Measurements from ENCODE around the gene VWA3B.
A peak's percentile ranks its signal among the peaks of the same experiment; 100 is the strongest.
"Not testable (repeated sequence)": the region's sequence is repeated elsewhere in the genome, so short reads cannot be mapped to it uniquely, and the experiment has no call there.

VWA3B gene, protein sequence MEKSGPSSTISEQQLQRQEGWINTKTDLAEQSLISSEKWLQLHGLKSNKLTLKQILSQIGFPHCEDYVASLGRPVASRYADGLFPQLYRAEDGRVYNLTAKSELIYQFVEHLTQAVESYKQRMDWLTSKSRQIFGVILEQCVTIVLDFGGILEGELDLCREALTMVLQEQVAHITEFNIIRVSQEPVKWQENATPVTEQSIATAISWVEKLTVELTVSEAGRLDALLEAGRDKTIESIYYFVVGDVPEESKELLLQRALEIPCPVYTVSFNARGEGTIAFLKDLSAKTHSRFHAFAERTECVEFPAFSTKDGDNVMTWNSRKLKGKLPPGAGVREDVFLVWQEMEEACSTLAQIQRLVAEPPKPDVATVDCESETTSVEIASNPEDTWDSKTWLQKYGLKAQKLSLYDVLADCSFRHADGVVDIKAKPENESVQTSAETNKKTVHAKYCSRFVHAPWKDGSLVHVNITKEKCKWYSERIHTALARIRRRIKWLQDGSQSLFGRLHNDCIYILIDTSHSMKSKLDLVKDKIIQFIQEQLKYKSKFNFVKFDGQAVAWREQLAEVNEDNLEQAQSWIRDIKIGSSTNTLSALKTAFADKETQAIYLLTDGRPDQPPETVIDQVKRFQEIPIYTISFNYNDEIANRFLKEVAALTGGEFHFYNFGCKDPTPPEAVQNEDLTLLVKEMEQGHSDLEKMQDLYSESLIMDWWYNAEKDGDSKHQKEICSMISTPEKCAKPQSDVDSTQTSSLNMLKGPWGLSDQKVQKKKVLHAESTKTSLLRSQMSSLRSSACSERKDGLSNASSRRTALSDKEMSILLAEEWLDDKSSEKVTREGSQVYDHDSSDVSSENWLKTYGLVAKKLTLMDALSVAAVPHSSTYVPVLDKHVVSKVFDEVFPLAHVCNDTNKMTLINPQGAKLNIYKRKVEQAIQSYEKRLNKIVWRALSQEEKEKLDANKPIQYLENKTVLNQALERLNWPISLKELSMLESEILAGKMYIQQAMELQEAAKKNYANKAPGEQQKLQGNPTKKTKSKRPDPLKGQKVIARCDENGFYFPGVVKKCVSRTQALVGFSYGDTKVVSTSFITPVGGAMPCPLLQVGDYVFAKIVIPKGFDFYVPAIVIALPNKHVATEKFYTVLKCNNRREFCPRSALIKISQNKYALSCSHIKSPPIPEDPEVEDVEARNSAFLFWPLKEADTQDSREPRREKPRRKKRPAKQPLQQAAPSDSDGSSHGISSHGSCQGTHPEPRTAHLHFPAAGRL (N-terminal part only)

DNA sequence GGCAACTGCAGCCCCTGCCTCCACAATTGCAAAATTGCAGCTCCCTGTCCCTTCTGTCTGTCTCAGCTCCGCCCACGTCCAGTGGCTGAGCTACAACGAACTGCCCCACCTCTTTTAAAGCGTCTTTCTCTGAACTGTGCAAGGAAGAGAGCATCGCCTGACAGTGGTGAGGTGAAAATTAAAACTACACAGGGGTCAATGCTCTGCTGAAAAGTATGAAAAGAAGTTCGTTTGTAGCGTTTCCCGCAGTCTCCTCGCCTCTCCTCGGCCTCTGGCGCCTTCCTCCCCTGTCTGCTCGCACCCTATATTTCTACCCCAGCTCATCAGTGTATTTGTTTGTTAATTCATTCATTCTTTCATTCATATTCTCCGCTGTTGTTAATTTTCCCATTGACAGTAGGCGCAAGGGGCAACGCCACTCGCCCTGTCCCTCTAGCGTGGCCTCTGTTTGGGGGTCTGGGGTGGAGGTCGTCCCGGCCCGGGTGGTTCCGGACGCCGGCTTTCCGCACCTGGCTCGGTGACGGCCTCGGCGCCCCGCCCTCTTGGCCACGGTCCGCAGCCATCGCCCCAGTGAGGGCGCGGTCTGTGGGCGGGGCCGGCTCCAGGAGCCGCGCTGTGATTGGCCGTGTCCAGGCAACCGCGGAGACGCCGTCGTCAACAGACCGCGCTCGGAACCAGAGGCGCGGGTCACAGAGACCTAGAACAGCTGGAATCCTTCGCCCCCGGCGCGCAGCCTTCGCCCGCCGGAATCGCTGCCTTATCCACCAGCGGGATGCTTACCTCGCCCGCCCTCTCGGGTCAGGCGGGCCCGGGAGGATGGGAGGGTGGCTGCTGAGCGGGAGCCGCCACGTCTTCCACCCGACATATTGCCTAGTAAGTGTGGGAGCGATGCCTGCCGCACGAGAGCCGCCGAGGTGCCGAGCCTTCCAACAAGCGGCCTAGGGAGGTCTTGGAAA is at the start of gene VWA3B:
VWA3B (plus strand) TSS at position 677 of the 956 bp plus-strand sequence. CDS start 5,926 bp downstream, outside the sequence.
- peak in 26 of 56 donors; percentile 9 to 83 (median 30) for DNase-seq

DNA sequence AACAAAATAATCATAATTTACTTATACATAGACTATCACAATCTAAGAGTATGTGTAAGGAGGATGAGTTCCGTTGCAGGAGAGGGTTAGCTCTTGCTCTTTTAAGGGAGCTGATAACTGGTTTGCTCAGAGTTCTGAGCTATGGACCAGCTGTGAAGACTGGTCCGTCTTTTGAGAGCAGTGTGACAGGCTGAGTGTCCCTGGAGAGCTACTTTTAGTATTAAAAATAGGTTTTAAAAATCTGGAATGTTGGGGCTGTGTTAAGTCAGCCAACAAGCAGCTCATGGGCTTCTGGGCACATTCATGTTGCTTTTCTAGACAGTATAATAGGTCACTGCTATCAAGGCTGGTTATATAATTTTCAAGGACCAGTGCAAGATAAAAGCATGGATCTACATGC is 49.8 kb upstream of the VWA3B start:
- DNase-seq = no peak

DNA sequence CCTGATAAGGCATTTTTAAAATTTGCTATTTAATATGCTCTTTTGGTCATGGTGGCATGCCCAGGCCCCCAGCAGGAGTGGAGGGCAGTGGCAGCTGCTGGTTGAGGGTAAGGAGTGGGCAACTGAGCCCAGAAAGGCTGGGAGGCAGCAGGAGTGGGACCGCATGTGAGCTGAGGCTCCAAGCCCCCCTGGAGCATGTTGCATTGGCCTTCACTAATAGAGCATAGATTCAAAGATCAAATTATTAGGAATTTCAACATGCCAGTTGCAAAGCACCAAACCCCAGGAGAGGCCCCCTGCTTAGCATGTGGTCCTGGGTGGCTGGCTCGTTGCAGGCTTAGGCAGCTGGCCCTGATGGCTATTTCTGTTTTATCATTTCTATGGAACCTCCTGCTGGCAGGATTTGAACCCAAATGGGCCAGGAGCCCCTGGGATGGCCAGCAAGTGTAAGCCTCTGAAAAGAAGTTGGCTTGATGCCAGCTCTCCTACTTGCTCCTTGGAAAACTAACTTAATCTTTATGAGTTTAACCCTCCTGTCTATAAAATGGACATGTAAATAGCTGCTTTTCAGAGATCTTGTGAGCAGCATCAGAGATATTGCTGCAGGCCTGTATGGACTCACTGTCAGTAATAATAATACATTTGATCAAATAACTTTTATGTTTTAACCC is 49.2 kb upstream of the VWA3B start:
- DNase-seq = no peak

DNA sequence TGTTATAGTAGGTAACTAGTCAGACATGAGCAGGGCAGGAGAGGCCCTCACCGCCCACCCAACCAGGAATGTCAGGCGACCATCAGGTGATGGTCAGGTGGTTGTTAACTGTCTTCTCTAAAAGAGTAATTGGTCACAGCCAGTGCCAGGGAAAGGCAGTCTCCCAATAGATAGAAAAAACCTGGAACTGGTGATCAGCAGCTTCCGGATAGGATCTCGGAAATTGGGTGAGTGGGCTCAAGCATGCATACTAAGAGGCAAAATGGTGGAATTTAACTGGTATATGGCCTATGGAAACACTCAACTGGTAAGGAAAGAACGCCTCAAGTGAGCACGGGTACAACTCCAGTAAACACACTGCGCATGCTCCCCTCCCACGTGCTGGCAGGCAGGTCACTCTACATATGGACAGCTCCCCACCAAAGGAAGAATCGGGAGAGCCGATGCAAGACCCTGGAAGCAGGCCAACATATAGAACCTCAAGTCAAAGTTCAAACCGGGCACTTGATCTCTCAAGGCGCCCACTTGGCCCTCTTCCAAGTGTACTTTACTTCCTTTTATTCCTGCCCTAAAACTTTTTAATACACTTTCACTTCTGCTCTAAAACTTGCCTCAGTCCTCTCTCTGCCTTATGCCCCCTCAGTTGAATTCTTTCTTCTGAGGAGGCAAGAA is 47.7 kb upstream of the VWA3B start:
- DNase-seq = peak in 1 of 56 donors; percentile 0

DNA sequence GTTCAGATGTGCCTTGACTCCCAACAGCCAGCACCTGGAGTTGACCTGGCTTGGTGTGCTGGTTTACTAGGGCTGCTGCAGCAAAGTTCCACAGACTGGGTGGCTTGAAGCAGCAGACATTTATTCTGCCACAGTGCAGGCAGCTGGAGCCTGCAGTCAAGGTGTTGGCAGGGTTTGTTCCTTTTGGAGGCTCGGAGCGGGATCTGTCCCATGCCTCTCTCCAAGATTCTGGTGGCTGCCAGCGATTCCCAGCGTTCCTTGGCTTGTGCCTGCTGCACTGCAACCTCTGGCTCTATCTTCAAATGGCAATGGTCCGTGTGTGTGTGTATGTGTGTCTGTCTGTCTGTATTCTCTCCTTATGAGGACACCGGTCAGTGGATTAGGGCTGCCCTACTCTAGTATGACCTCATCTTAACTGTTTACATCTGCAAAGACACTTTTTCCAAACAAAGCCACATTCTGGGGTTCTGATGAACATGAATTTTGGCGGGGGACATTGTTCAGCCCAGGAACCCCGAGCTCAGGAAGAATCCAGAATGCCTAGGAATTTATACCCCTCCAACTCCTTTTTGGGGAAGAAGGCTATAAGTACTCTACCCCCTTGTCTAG is 46.5 kb upstream of the VWA3B start:
- DNase-seq = no peak

DNA sequence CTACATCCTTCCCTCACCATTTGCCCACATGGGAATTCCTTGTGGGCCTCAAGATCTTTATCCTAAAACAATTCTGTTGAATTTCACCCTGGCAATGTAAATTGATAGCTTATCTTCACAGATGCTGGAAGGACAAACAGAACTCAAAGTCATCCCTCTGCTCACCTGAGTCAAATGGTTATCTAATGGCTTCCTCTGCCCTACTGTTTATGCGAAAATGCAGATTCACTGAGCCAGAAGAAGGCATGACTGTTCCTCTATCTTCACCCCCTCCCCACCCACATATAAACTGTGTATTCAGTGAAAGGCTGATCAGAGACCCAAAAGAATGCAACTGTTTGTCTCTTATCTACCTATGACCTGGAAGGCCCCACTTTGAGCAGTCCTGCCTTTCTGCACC is 43.9 kb upstream of the VWA3B start:
- DNase-seq = no peak

DNA sequence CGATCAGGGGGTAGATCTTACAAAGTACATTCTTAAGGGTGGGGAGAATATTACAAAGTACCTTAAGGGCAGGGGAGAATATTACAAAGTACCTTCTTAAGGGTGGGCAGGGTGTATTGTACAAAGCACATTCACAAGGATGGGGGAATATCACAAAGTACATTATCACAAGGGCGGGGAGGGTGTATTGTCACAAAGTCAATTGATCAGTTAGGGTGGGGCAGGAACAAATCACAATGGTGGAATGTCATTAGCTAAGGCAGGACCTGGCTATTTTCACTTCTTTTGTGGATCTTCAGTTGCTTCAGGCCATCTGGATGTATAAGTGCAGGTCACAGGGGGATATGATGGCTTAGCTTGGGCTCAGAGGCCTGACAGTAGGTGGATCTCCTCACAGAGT is 42.2 kb upstream of the VWA3B start:
- DNase-seq = not testable (repeated sequence)

DNA sequence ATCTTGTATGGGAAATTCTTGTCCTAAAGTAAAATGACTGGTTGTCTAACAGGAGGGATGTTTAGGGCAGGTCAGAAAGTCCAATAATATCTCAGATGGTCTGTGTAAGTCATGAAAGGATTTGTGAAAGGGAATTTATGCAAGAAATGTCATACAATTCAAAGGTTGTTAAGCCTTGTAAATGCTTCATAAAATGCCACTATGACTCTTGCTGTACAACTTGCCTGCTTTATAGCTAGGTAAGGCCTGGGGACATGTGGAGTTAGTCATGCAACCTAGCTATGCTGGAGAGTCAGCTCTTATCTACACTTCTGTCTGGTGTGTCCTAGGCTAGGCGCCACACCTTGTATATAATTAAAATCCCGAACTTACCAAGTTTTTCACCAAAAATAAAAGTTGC is 36.9 kb upstream of the VWA3B start:
- no peak for DNase-seq

DNA sequence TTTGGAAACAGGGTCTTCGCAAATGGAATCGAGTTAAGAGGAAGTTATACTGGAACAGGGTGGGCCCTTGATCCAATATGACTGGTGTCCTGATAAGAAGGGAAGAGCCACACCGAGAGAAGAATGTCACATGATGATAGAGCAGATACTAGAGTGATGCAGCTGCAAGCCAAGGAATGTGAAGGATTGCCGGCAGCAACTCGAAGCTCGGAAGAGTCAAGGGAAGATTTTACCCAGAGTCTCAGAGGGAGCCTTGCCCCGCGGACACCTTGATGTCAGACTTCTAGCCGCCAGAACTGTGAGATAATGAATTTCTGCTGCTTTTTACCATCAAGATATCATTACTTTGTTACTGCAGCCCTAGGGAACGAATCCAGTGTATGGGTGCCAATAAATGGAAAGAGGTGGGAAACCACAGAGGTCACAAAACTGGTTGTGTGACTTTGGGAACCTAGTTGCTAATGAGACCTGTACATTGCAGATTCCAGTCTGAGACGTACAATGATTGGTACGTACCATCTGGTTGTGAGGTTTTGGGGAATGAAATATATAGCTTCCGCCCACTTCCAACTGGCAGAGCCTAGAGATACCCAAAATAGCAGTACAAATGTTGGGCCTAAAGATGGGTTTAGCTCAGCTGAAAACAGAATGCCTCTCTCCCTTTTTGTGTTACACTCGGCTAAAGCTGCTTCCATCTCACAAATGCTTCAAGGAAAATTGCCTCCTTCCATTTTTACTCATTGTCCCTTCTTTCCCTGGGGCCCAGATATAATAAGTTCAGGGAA is 28.6 kb upstream of the VWA3B start:
- no peak for DNase-seq

DNA sequence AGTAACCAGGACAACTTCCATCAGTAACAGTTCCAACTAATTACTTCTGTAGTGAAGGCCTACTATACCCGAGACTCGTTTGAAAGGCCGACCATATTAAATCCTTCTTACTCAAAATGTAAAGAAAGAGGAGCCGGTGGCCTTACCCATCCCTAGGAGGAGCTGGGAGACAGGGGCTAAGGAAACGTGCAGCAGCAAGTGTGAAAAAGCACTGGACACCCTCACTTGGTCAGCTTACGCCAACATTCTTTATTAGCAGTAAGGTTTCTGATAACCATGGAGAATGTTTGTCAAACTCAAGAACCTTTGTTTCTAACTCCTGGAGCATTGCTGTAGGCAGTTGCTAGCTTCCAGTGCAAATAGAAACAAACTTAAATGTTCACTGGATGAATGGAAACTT is 26.7 kb upstream of the VWA3B start:
- DNase-seq = no peak

DNA sequence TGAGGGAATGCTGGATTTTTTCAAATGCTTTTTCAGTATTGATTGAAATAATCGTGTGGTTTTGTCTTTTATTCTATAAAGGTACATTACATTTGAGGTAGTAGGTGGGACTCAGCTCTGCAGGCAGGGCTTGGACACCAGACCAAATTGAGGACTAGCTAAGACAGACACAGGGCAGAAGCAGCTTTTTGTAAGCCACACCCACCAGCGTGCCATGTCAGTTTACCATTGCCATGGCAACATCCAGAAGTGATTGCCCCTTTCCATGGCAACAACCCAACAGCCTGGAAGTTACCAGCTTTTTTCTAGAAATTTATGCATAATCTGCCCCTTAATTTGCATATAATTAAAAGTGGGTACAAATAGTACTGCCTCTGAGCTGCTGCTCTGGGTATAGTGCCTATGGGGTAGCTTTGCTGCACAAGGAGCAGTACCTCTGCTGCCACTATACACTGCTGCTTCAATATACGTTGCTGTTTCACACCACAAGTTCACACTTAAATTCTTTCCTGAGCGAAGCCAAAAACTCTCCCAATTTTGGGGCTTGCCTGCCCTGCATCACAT is 23.6 kb upstream of the VWA3B start:
- DNase-seq = peak in 6 of 56 donors; percentile 7 to 40 (median 21)

DNA sequence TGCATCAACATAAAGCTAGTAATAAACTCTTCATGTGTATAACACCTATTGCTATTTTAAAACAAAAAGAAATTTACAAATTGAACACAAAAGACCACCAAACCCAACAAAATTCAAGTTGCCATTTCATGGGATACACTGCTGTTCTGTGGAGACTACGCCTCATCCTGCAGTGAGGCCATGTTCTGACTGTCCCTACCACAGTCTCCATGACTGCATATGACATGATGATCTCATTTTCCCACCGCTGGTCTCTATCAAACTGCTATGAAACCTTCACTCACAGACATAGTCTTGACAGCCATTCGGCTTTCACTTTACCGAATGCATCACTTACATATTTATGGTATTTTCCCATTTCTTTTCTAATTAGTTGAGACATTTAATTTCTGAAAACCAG is 21.2 kb upstream of the VWA3B start:
- DNase-seq = no peak

DNA sequence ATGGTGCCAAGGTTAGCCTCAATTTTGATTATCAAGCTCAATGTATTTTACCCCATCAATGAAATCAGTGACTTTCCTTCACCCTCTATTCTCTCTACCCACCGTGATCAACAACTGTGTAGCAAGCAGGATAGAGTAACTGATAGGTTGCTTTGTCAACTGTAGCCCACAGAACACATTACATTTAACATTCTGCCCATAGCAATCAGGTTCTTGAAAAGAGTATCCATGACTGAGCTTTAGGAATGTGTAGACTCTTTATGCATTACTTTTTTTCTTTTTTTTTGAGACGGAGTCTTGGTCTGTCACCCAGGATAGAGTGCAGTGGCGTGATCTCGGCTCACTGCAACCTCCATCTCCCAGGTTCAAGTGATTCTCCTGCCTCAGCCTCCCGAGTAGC is 19.8 kb upstream of the VWA3B start:
- DNase-seq = no peak

DNA sequence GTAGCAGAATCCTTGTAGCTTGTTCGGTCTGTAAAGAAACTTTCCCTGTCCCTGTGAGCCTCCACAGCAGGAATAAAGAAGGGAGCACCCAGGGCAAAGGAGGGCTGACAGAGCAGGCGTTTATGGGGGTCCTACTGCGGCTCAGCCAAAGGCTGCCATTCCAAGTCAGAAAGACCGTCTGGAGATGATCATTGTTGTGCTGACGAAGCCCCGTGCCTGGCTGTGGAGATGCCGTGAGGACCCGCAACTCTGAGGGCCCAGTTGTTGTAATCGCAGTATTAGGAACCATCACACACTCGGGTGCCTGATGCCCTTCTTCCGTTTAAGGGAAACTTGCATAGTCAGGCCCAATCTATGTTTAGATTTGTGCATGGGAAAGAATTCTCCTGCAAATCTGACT is 16.9 kb upstream of the VWA3B start:
- DNase-seq = no peak

DNA sequence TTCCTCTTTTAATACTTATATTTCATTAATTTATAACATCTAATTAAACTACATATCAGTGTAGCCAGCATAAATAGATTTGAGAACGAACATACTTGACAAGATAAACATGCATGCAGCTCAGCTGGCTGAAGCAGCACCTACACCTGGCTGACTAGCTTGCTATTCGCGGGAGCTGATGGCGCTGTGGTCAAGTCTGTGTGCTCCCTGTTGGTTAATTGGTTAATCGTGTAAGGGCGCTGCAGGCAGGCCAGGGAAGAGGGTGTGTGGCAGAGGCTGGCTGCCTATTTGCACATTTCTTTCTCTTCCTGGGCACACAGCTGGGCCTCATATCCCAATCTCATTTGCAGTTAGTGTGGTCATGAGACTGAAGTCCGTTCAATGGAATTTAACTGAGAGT is 14.5 kb upstream of the VWA3B start:
- no peak for DNase-seq

DNA sequence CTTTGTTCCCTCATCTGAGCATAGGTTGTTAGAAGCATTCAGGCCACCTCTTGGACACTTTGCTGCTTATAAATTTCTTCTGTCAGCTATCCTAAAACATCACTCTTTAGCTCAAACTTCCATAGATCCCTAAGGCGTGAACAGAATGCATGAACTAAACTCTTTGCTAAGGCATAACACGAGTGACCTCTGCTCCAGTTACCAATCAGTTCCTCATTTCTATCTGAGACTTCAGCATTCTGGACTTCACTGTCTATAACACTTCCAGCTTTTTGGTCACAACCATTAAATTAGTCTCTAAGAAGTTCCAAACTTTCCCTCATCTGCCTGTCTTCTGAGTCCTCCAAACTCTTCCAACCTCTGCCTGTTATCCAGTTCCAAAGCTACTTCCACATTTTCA is 8.3 kb upstream of the VWA3B start:
- DNase-seq = no peak

DNA sequence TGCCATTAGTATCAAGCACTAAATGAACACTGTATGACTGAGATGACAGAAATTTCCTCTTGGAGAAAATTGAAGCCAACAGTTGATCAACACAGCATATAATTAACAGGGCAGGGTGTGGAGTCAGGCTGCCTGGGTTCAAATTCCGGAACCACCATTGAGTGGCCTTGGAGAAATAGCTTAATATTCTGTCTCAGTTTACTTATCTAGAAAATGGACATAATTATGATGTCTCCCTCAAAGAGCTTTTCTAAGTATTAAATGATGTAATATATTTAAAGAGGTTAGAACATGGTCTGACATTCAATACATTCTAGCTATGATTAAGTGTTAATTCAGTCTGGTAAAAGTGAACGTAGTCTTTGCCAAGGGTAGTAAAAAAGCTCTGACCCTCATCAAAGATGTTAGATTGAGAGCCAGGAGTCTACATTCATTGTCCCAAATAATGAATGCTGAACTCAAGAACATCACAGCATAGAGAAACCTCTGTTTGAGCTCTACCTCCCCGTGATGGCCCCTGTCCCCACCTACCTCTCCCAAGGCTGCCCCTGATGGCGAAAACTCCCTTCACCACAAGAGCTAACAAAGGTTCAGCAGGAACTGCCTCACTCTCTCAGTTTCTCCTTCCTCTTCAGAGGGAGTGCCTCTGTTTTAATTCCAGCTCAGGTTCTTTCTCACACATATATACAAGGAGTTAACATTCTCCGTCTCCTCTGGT is 2.7 kb upstream of the VWA3B start:
- no peak for DNase-seq
